ENCODE measurements around the gene PAXIP1.

DNA sequence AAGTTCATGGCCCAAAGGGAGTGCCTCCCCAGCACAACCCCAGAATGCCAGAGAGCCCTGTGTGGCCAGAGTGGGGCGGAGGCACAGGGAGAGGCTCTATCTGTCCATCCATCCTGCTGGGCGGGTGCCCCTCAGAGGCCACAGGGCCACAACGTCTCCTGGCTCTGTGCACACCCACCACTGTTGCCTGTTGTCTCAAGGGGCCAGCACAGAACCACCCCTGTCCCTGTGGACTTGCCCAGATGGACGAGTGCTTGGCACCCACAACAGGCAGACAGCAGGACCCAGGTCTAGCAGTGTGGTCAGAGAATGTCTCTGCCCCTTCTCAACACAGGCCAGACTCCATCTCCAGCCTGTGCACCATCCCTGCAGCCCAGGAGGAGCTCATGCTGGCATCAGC lies 92.8 kb downstream of the PAXIP1 start:
- TF ChIP-seq GATA2 (IDR thresholded peaks at IDR 0.05; ENCODE audit: low read depth, low read length) (no peak), GATA3 (IDR thresholded peaks at IDR 0.05; ENCODE audit: low read depth, low read length) (no peak)
